K562 (cell line): Measurements from ENCODE around the gene MAGI1. TPM values are rescaled to one million over a fixed set of nuclear protein-coding genes. Genes with fewer than 3 reads are reported as not detected.

Experiments used
- ATAC-seq: fragments of 200-7000 bp; cut with Tn5 transposase; 3 replicates; pipeline ENCODE4 v1.9.1; 2020; ENCODE audit warnings: moderate library complexity
- BruUV-seq: library from RNA; stranded (reverse); fragments of 400-500 nt; replicated peaks from 2 replicates; lab custom pipeline; 2021; lab: Mats Ljungman, UMichigan
- CTCF ChIA-PET: fragments of 300-600 bp; formaldehyde crosslinking; extraction: SDS; loops from one replicate; lab custom pipeline; 2021; ENCODE audit warnings: low intra/inter-chr PET ratio; lab: Yijun Ruan, JAX
- POLR2A ChIA-PET: fragments of 300-600, 350-650 bp; sonication (Branson Sonifier 250); formaldehyde crosslinking; extraction: SDS; loops from one replicate; lab custom pipeline; 2021; ENCODE audit warnings: antibody characterized with exemption, inconsistent platforms; lab: Yijun Ruan, JAX
- DNase-seq, 4 experiments: peaks; one replicate each; pipeline versions ENCODE4 v3.0.0 to v3.0.0-alpha.2; 2011 to 2018; ENCODE audit warnings: low spot score in 3 of 4, mixed read lengths in 3 of 4; ENCODE audit errors: extremely low read depth in 1 of 4
- FAIRE-seq: peaks from 2 replicates; lab custom pipeline; 2011; peaks lifted over from hg19 to GRCh38; lab: Jason Lieb, UNC
- H2AFZ ChIP-seq: 2 replicates; pipeline ENCODE4 v1.6.0; 2011; ENCODE audit warnings: low read depth, low read length, control low read depth, inconsistent platforms
- H3K27ac ChIP-seq: fragments of 200-600 bp; 3 replicates; pipeline ENCODE4 v1.8.0; 2011; ENCODE audit warnings: low read depth, mild to moderate bottlenecking, control low read depth, inconsistent platforms, low read length, moderate library complexity, mixed read lengths; ENCODE audit errors: extremely low read depth
- H3K27me3 ChIP-seq, 2 experiments: fragments of 300-600 bp in 1 of 2; 2 replicates in 1 of 2; 3 replicates in 1 of 2; pipeline versions ENCODE4 v1.6.0 to v1.8.0; 2011; ENCODE audit warnings: inconsistent platforms in 2 of 2, low read length in 2 of 2, mild to moderate bottlenecking in 1 of 2, mixed read lengths in 1 of 2, moderate library complexity in 1 of 2; ENCODE audit not compliant: control insufficient read depth in 2 of 2, insufficient read depth in 2 of 2
- H3K36me3 ChIP-seq: fragments of 300-600 bp; 3 replicates; pipeline ENCODE4 v1.8.0; 2011; ENCODE audit warnings: mild to moderate bottlenecking, low read length, inconsistent platforms; ENCODE audit not compliant: control insufficient read depth, insufficient read depth
- H3K4me1 ChIP-seq, 2 experiments: fragments of 200-600 bp in 1 of 2; replicated peaks in 1 of 2; 2 replicates in 1 of 2; 3 replicates in 1 of 2; pipeline versions ENCODE4 v1.5.1 to v1.8.0; 2011; ENCODE audit warnings: inconsistent platforms in 2 of 2, low read length in 2 of 2, mild to moderate bottlenecking in 1 of 2, mixed read lengths in 1 of 2, moderate library complexity in 1 of 2; ENCODE audit not compliant: control insufficient read depth in 2 of 2, insufficient read depth in 2 of 2
- H3K4me2 ChIP-seq: 2 replicates; pipeline ENCODE4 v1.6.1; 2011; ENCODE audit warnings: low read length, control low read depth, inconsistent platforms, mixed read lengths; ENCODE audit not compliant: insufficient read depth
- H3K4me3 ChIP-seq: fragments of 200-600 bp; sonication (generic), shearing (Covaris generic); 2 replicates; pipeline ENCODE4 v1.5.1; 2016; ENCODE audit warnings: control low read depth, inconsistent platforms
- H3K79me2 ChIP-seq: fragments of 200-600 bp; 3 replicates; pipeline ENCODE4 v1.8.0; 2011; ENCODE audit warnings: low read length, inconsistent platforms; ENCODE audit not compliant: control insufficient read depth, insufficient read depth
- H3K9ac ChIP-seq, 2 experiments: 2 replicates each; pipeline versions ENCODE4 v1.6.0 to v1.6.1; 2011; ENCODE audit warnings: low read depth in 2 of 2, low read length in 2 of 2, control low read depth in 1 of 2, inconsistent platforms in 1 of 2, mild to moderate bottlenecking in 1 of 2, mixed read lengths in 1 of 2; ENCODE audit not compliant: insufficient read depth in 1 of 2
- H3K9me1 ChIP-seq: one replicate; pipeline ENCODE4 v1.6.0; 2011; ENCODE audit warnings: inconsistent platforms, mild to moderate bottlenecking, low read length, moderate library complexity; ENCODE audit not compliant: control insufficient read depth, insufficient read depth
- H3K9me3 ChIP-seq: replicated peaks from 2 replicates; pipeline ENCODE4 v1.5.1; 2011; ENCODE audit warnings: low read depth, low read length, inconsistent platforms; ENCODE audit not compliant: control insufficient read depth, insufficient read depth
- H4K20me1 ChIP-seq: replicated peaks from 2 replicates; pipeline ENCODE4 v1.6.1; 2011; ENCODE audit warnings: low read length, inconsistent platforms, mixed read lengths; ENCODE audit not compliant: control insufficient read depth, insufficient read depth
- DMBX1 ChIP-seq: fragments of 250-450 bp; sonication (Bioruptor Pico); IDR thresholded peaks from 2 replicates; pipeline ENCODE4 v1.8.0; 2022; ENCODE audit warnings: inconsistent platforms, mild to moderate bottlenecking, moderate library complexity, borderline replicate concordance
- EP400 ChIP-seq: fragments of 450-650 bp; IDR thresholded peaks from 2 replicates; pipeline ENCODE4 v1.6.1; 2017; ENCODE audit warnings: antibody characterized with exemption, mild to moderate bottlenecking, moderate library complexity
- TBP ChIP-seq: optimal IDR thresholded peaks from 2 replicates; pipeline ENCODE3; 2011; ENCODE audit warnings: low read depth, low read length, improper control_type of control experiment
- TSC22D4 ChIP-seq: fragments of 450-650 bp; IDR thresholded peaks from 2 replicates; pipeline ENCODE4 v1.6.1; 2016; ENCODE audit warnings: missing genetic modification characterization, missing biosample characterization, control low read depth
- ZNF41 ChIP-seq: fragments of 250-450 bp; sonication (Bioruptor Pico); conservative IDR thresholded peaks from 2 replicates; pipeline ENCODE4 v1.4.0; 2020; ENCODE audit warnings: mild to moderate bottlenecking
- ZNF444 ChIP-seq: fragments of 250-450 bp; sonication (Bioruptor Pico); IDR thresholded peaks from 2 replicates; pipeline ENCODE4 v1.4.0; 2020; ENCODE audit warnings: mild to moderate bottlenecking, moderate library complexity
- WGBS: fragments of 100-300 bp; shearing (Covaris generic); methylation state at CpG from one replicate; pipeline ENCODE4 v1.1.6; 2016; ENCODE audit warnings: low coverage, mixed read lengths; ENCODE audit not compliant: insufficient coverage; ENCODE audit errors: missing lambda C conversion rate; 5-methylcytosine and 5-hydroxymethylcytosine counted together
- in situ Hi-C: fragments of 300-500 bp; cut with MboI; formaldehyde crosslinking; loops from 4 replicates; pipeline ENCODE4 v1.15.0; 2018; ENCODE audit warnings: inconsistent platforms, mixed read lengths
- intact Hi-C: fragments of 100-400 bp; cut with micrococcal nuclease; formaldehyde crosslinking; loops from 2 replicates; pipeline ENCODE4 v1.14.2; 2022
- polyA plus RNA-seq, 8 experiments: library from polyadenylated mRNA; depleted of rRNA in 4 of 8; stranded (reverse) in 5 of 8; unstranded in 3 of 8; fragments of >200 nt; fragmentation: Nextera tagmentation in 2 of 8; fragmentation: Illumina TruSeq in 1 of 8; extraction: Ambion mirVana in 2 of 8; extraction: Trizol in 1 of 8; gene quantifications; 2 replicates each; pipeline versions ENCODE4 v1.2.1 to v1.2.3, GENCODE V29; 2011 to 2014; ENCODE audit warnings: inconsistent platforms in 1 of 8, missing spikeins in 1 of 8
- total RNA-seq, 7 experiments: library from RNA; depleted of rRNA in 6 of 7; stranded (reverse); fragments of >200 nt in 6 of 7; fragmentation: Illumina TruSeq in 2 of 7; extraction: Trizol in 2 of 7; gene quantifications; 2 replicates each; pipeline versions ENCODE4 v1.2.1 to v1.2.3, GENCODE V29; 2011 to 2021; ENCODE audit warnings: low replicate concordance in 1 of 7
- TF ChIP-seq, protein P1 (sequence below), 2 experiments: fragments of 450-650 bp in 1 of 2; IDR thresholded peaks; 2 replicates each; pipeline ENCODE4 v1.6.1; 2011 to 2017; ENCODE audit warnings: low read depth in 2 of 2, antibody characterized with exemption in 1 of 2, borderline replicate concordance in 1 of 2, low read length in 1 of 2, mild to moderate bottlenecking in 1 of 2, mixed read lengths in 1 of 2; ENCODE audit not compliant: control insufficient read depth in 1 of 2
- TF ChIP-seq, protein P2 (sequence below): fragments of 250-450 bp; sonication (Bioruptor Pico); IDR thresholded peaks from 2 replicates; pipeline ENCODE4 v1.4.0; 2020; ENCODE audit warnings: borderline replicate concordance

Gene MAGI1
- total and polyA plus RNA-seq, 9 of the 15 experiments (the other 6 are each of a cell fraction or from before 2014, with no cell fraction given): 7.8 to 59.4 (median 43.2) TPM

DNA sequence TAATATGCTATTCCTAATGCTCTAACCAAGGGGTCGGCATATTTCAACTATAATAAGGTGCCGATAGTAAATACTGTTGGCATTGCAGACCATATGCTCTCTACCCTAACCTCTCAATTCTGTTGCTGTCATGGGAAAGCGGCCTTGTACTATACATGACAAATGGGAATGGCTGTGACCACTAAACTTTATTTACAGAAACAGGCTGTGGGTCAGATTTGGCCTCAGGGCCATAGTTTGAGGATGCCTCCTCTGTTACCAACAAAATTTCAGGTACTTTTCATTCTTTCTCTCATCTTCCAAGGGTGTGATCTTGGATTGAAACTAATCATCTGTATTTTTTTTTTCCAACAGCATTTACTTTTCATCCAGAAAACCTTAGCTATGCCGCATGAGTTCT is 242.0 kb downstream of the MAGI1 start:
- in situ Hi-C loops: loop anchor here (25.0 kb wide), 1 partner anchor 341 kb away; no protein-coding TSS in a partner anchor
- H3K9ac ChIP-seq: no peak overlapping the region
- CTCF ChIA-PET: no interaction called here
- no peaks in the 10 kb centered on the region for H4K20me1 ChIP-seq
- no peaks in the 10 kb centered on the region for H3K79me2 ChIP-seq
- no peak overlapping the region for H3K4me3 ChIP-seq
- H3K4me2 ChIP-seq: no peak overlapping the region
- no peaks in the 10 kb centered on the region for H3K9me3 ChIP-seq
- 2% methylated on average over 4 of the region's 4 CpGs for WGBS
- POLR2A ChIA-PET: no interaction called here
- no peaks in the 10 kb centered on the region for H3K9me1 ChIP-seq
- DNase-seq: no peak
- H2AFZ ChIP-seq: no peak overlapping the region
- H3K36me3 ChIP-seq: no peaks in the 10 kb centered on the region
- H3K27me3 ChIP-seq: peaks cover 0 to 5% of the 10 kb centered on the region in 2 experiments; a peak in 2 of 5 replicates
- intact Hi-C loops: no loop called here
- H3K27ac ChIP-seq: no peak overlapping the region
- H3K4me1 ChIP-seq: no peaks in the 10 kb centered on the region
- no peak for ATAC-seq
- FAIRE-seq: no peak
- no peak for TF ChIP-seq TSC22D4 (tag)
- TF ChIP-seq EP400: no peak
- TF ChIP-seq, protein P1, sequence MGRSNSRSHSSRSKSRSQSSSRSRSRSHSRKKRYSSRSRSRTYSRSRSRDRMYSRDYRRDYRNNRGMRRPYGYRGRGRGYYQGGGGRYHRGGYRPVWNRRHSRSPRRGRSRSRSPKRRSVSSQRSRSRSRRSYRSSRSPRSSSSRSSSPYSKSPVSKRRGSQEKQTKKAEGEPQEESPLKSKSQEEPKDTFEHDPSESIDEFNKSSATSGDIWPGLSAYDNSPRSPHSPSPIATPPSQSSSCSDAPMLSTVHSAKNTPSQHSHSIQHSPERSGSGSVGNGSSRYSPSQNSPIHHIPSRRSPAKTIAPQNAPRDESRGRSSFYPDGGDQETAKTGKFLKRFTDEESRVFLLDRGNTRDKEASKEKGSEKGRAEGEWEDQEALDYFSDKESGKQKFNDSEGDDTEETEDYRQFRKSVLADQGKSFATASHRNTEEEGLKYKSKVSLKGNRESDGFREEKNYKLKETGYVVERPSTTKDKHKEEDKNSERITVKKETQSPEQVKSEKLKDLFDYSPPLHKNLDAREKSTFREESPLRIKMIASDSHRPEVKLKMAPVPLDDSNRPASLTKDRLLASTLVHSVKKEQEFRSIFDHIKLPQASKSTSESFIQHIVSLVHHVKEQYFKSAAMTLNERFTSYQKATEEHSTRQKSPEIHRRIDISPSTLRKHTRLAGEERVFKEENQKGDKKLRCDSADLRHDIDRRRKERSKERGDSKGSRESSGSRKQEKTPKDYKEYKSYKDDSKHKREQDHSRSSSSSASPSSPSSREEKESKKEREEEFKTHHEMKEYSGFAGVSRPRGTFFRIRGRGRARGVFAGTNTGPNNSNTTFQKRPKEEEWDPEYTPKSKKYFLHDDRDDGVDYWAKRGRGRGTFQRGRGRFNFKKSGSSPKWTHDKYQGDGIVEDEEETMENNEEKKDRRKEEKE (IDR thresholded peaks at IDR 0.05; ENCODE audit: borderline replicate concordance in 1 of 2, control insufficient read depth in 1 of 2, low read depth in 2 of 2, low read length in 1 of 2): no peak
- TF ChIP-seq, protein P2, sequence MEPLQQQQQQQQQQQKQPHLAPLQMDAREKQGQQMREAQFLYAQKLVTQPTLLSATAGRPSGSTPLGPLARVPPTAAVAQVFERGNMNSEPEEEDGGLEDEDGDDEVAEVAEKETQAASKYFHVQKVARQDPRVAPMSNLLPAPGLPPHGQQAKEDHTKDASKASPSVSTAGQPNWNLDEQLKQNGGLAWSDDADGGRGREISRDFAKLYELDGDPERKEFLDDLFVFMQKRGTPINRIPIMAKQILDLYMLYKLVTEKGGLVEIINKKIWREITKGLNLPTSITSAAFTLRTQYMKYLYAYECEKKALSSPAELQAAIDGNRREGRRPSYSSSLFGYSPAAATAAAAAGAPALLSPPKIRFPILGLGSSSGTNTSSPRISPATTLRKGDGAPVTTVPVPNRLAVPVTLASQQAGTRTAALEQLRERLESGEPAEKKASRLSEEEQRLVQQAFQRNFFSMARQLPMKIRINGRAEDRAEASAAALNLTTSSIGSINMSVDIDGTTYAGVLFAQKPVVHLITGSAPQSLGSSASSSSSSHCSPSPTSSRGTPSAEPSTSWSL: no peak
- TF ChIP-seq DMBX1: no peak
- no peak for TF ChIP-seq ZNF444 (CRISPR knock-in tag)
- TF ChIP-seq TBP: no peak
- TF ChIP-seq ZNF41 (CRISPR knock-in tag): no peak
- BruUV-seq: no TSS peak
